Thyroid gland (tissue), 4 donors: ENCODE data around the gene BCL11B. TPM values are rescaled to one million over a fixed set of nuclear protein-coding genes. Genes with fewer than 3 reads are reported as not detected.

Experiments used
- DNase-seq, 2 donors: peaks; one replicate each; pipeline ENCODE4 v3.0.0-alpha.2; 2019
- H3K27ac ChIP-seq, 3 donors: fragments of 200-600 bp; sonication (generic); 1 replicate in 2 of 3; 2 replicates in 1 of 3; pipeline ENCODE4 v1.5.1; 2016 to 2019; ENCODE audit warnings: mild to moderate bottlenecking in 1 of 3, moderate library complexity in 1 of 3
- H3K27me3 ChIP-seq: fragments of 200-600 bp; sonication (generic); one replicate; pipeline ENCODE4 v1.5.1; 2019
- H3K36me3 ChIP-seq, 2 donors: fragments of 200-600 bp; sonication (generic); one replicate each; pipeline ENCODE4 v1.5.1; 2016 to 2019
- H3K4me1 ChIP-seq, 2 donors: fragments of 200-600 bp; sonication (generic); one replicate each; pipeline ENCODE4 v1.5.1; 2017 to 2019
- H3K4me3 ChIP-seq, 3 donors: fragments of 200-600 bp; sonication (generic); replicated peaks in 1 of 3; 1 replicate in 2 of 3; 2 replicates in 1 of 3; pipeline ENCODE4 v1.5.1; 2016; ENCODE audit warnings: mild to moderate bottlenecking in 1 of 3
- H3K9me3 ChIP-seq: fragments of 200-600 bp; sonication (generic); one replicate; pipeline ENCODE4 v1.5.1; 2017
- POLR2A ChIP-seq, 2 donors: fragments of 450-650 bp; IDR thresholded peaks; one replicate each; pipeline ENCODE4 v1.6.1; 2017; ENCODE audit warnings: antibody characterized with exemption in 2 of 2, mild to moderate bottlenecking in 2 of 2, moderate library complexity in 1 of 2
- WGBS, 2 donors: methylation state at CpG; one replicate each; pipeline ENCODE4 v1.1.5; 2017; 5-methylcytosine and 5-hydroxymethylcytosine counted together
- intact Hi-C: fragments of 100-400 bp; cut with DNase I; formaldehyde crosslinking; loops from one replicate; pipeline ENCODE4 v1.15.1; 2023
- total RNA-seq, 4 donors: library from RNA; depleted of rRNA; stranded (reverse); fragments of >200 nt; gene quantifications; one replicate each; pipeline ENCODE4 v1.2.3, GENCODE V29; 2016
- TF ChIP-seq, protein P1 (sequence below), 6 experiments: fragments of 200-600 bp in 3 of 6; fragments of 450-650 bp in 3 of 6; sonication (generic) in 3 of 6; IDR thresholded peaks; one replicate each; pipeline ENCODE4 v1.5.1; 2016 to 2019; ENCODE audit warnings: antibody characterized with exemption in 6 of 6, mild to moderate bottlenecking in 2 of 6, inconsistent platforms in 1 of 6, moderate library complexity in 1 of 6

The BCL11B gene
- total RNA-seq, 4 donors from 2014 or later = 0.81 to 4.3 (median 2.3) TPM

DNA sequence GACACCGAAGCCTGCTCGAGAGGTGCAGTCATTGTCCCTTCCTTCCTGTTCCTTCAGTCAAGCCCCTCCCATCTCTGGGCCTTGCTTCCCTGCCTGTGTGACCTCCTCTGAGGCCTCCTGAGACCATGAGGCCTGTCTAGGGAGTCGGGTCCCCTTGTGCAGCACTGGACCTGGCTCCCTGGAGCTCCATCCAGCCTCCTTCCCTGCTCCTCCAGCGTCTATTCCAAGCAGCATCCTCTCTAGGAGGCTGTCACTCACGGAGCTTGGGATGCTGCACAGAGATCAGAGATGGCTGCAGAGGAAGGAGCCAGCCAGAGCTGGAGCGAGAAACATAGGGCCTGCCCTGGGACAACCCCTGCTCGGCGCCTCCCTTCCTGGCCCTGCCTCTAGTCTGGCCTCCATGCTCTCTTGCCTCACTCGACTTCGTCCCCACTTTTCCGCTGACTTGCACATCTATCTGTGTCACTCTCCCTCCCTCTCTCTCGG lies 142.7 kb downstream of the BCL11B start:
- Histone ChIP-seq H3K9me3 (no peaks in the 10 kb centered on the region), H3K27ac (no peak overlapping the region), H3K36me3 (no peaks in the 10 kb centered on the region), H3K4me3 (no peak overlapping the region), H3K27me3 (no peaks in the 10 kb centered on the region), H3K4me1 (peaks cover 5 to 27% of the 10 kb centered on the region in 2 donors)
- intact Hi-C loops = no loop called here
- DNase-seq = no peak
- TF ChIP-seq, protein P1, sequence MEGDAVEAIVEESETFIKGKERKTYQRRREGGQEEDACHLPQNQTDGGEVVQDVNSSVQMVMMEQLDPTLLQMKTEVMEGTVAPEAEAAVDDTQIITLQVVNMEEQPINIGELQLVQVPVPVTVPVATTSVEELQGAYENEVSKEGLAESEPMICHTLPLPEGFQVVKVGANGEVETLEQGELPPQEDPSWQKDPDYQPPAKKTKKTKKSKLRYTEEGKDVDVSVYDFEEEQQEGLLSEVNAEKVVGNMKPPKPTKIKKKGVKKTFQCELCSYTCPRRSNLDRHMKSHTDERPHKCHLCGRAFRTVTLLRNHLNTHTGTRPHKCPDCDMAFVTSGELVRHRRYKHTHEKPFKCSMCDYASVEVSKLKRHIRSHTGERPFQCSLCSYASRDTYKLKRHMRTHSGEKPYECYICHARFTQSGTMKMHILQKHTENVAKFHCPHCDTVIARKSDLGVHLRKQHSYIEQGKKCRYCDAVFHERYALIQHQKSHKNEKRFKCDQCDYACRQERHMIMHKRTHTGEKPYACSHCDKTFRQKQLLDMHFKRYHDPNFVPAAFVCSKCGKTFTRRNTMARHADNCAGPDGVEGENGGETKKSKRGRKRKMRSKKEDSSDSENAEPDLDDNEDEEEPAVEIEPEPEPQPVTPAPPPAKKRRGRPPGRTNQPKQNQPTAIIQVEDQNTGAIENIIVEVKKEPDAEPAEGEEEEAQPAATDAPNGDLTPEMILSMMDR (IDR thresholded peaks at IDR 0.05) = no peak
- TF ChIP-seq POLR2A (IDR thresholded peaks at IDR 0.05) = no peak
- WGBS, 2 donors = 78 to 83% methylated on average over 12 of the region's 12 CpGs

GRCh38 chr14:99128185-99128584 lies 143.8 kb downstream of the BCL11B start:
- intact Hi-C loops = no loop called here
- DNase-seq = no peak

GRCh38 chr14:99127651-99128167 lies 144.3 kb downstream of the BCL11B start:
- Histone ChIP-seq H3K9me3 (no peaks in the 10 kb centered on the region), H3K27me3 (no peaks in the 10 kb centered on the region), H3K4me3 (no peak overlapping the region), H3K27ac (peak overlapping the region; percentile 46 to 53 (median 50)), H3K36me3 (no peaks in the 10 kb centered on the region), H3K4me1 (peaks cover 5 to 27% of the 10 kb centered on the region in 2 donors)
- DNase-seq = peak; percentile 80 to 88
- intact Hi-C loops = no loop called here
- no peak for TF ChIP-seq POLR2A (IDR thresholded peaks at IDR 0.05)
- TF ChIP-seq, protein P1 (IDR thresholded peaks at IDR 0.05) = no peak
- WGBS, 2 donors = 7 to 14% methylated on average over 9 of the region's 9 CpGs

More at GRCh38 chr14:99128185-99128584, 143.8 kb downstream of the BCL11B start:
- 85 to 90% methylated on average over 17 of the region's 17 CpGs for WGBS, 2 donors
- TF ChIP-seq, protein P1 (IDR thresholded peaks at IDR 0.05) = no peak
- no peak for TF ChIP-seq POLR2A (IDR thresholded peaks at IDR 0.05)
- Histone ChIP-seq H3K4me3 (no peak overlapping the region), H3K27me3 (no peaks in the 10 kb centered on the region), H3K27ac (peak overlapping the region in 1 of 3 donors; percentile 53), H3K36me3 (no peaks in the 10 kb centered on the region), H3K4me1 (peaks cover 5 to 27% of the 10 kb centered on the region in 2 donors), H3K9me3 (no peaks in the 10 kb centered on the region)

DNA sequence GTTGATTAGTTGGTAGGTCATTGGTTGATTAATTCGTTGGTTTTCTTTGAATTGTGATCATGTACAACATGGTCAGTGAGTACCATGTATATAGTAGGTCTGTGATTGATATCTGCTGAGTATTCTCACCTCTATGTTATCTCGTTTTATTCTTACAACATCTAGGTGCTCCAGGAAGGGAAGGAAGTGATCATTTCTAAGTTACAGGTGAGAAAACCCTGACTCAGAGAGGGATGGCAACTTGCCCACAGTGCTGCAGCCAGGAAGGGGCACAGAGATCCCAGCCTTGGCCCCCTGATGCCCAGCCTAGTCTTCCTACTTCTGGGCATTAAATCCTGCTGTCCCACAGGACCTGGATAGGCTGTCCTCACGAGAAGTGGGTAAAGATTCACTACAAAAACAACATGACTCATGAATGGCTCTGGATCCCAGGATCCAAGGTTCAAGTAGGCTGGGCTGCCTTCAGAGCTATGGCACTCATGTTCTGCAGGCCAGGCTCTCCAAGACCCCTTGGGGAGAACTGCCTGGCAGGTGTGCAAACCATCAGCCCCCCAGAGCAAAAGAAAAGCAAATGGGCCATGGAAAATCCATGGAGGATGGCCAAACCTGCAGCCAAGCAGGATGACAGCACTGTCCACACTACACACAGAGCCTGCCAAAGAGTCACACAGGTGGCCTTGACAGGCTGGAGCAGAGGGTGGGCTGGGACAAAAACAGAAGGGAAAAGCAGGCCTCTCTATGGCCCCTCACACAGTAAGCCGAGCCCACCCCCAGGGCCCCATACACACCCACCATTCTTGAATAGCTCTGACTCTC lies 146.2 kb downstream of the BCL11B start:
- H3K27ac ChIP-seq = no peak overlapping the region
- no peak for DNase-seq
- no peak overlapping the region for H3K4me3 ChIP-seq
- H3K27me3 ChIP-seq = no peaks in the 10 kb centered on the region
- no peak for TF ChIP-seq POLR2A (IDR thresholded peaks at IDR 0.05)
- TF ChIP-seq, protein P1 (IDR thresholded peaks at IDR 0.05) = no peak
- H3K36me3 ChIP-seq = no peaks in the 10 kb centered on the region
- WGBS, 2 donors = 65 to 71% methylated on average over 4 of the region's 4 CpGs
- no peaks in the 10 kb centered on the region for H3K9me3 ChIP-seq
- intact Hi-C loops = no loop called here
- peaks cover 5 to 27% of the 10 kb centered on the region in 2 donors for H3K4me1 ChIP-seq

DNA sequence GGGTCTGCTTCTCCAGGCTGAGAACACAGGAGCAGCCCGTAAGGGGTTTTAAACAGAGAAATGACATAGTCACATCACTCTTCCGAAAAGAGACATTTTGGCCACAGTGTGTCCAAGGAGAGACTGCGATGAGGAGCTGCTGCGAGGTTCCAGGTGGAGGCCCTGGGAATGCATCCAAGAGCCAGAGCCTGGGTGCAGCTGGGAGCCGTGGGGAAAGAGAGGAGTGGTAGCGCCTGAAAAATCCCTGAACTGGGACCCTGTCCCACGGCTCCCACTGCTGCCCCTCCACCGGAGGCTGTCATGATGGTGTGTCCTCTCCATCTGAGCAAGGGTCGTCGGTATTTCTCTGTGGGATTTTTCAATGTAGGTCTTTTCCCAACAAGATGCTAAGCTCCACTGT lies 146.9 kb downstream of the BCL11B start:
- WGBS, 2 donors = 74 to 77% methylated on average over 10 of the region's 10 CpGs

More for the DNA sequence above, 146.9 kb downstream of the BCL11B start:
- H3K4me3 ChIP-seq = no peak overlapping the region
- DNase-seq = peak; percentile 27 to 34
- no peaks in the 10 kb centered on the region for H3K36me3 ChIP-seq
- H3K27ac ChIP-seq = no peak overlapping the region
- intact Hi-C loops = no loop called here
- TF ChIP-seq, protein P1 (IDR thresholded peaks at IDR 0.05) = no peak
- no peak for TF ChIP-seq POLR2A (IDR thresholded peaks at IDR 0.05)
- peaks cover 5 to 27% of the 10 kb centered on the region in 2 donors for H3K4me1 ChIP-seq
- no peaks in the 10 kb centered on the region for H3K27me3 ChIP-seq
- H3K9me3 ChIP-seq = no peaks in the 10 kb centered on the region
